Measurements from ENCODE around the gene KHDC4.

The KHDC4 gene

GRCh38 chr1:155888481-155888880, 45.7 kb downstream of the KHDC4 start:
- no peak for TF ChIP-seq CTCF (IDR thresholded peaks at IDR 0.05; ENCODE audit: low read depth, low read length)
- DNase-seq = no peak

GRCh38 chr1:155884982-155885381, 49.2 kb downstream of the KHDC4 start:
- TF ChIP-seq CTCF (IDR thresholded peaks at IDR 0.05; ENCODE audit: low read depth, low read length) = no peak
- Histone ChIP-seq H3K36me3 (peaks cover 28% of the 10 kb centered on the region), H3K27me3 (ENCODE audit: insufficient read depth, low read depth, severe bottlenecking) (no peaks in the 10 kb centered on the region), H3K9me3 (ENCODE audit: severe bottlenecking) (no peaks in the 10 kb centered on the region), H3K4me3 (ENCODE audit: low read depth, low read length) (no peak overlapping the region), H3K27ac (no peak overlapping the region)
- DNase-seq = no peak

More at GRCh38 chr1:155888481-155888880, 45.7 kb downstream of the KHDC4 start:
- H3K4me3 ChIP-seq (ENCODE audit: low read depth, low read length) = no peak overlapping the region
- no peaks in the 10 kb centered on the region for H3K27me3 ChIP-seq (ENCODE audit: insufficient read depth, low read depth, severe bottlenecking)
- no peaks in the 10 kb centered on the region for H3K9me3 ChIP-seq (ENCODE audit: severe bottlenecking)
- H3K27ac ChIP-seq = no peak overlapping the region
- H3K36me3 ChIP-seq = peaks cover 4% of the 10 kb centered on the region

GRCh38 chr1:155884031-155884960, 49.9 kb downstream of the KHDC4 start:
- no peak overlapping the region for H3K27ac ChIP-seq

GRCh38 chr1:155882766-155883165, 51.4 kb downstream of the KHDC4 start:
- no peak for DNase-seq
- Histone ChIP-seq H3K9me3 (ENCODE audit: severe bottlenecking) (no peaks in the 10 kb centered on the region), H3K27me3 (ENCODE audit: insufficient read depth, low read depth, severe bottlenecking) (no peaks in the 10 kb centered on the region), H3K36me3 (peaks cover 28% of the 10 kb centered on the region), H3K27ac (no peak overlapping the region), H3K4me3 (ENCODE audit: low read depth, low read length) (no peak overlapping the region)
- TF ChIP-seq CTCF (IDR thresholded peaks at IDR 0.05; ENCODE audit: low read depth, low read length) = no peak

More at GRCh38 chr1:155884031-155884960, 49.9 kb downstream of the KHDC4 start:
- H3K9me3 ChIP-seq (ENCODE audit: severe bottlenecking) = no peaks in the 10 kb centered on the region
- H3K27me3 ChIP-seq (ENCODE audit: insufficient read depth, low read depth, severe bottlenecking) = no peaks in the 10 kb centered on the region
- no peak for DNase-seq
- no peak overlapping the region for H3K4me3 ChIP-seq (ENCODE audit: low read depth, low read length)
- H3K36me3 ChIP-seq = peaks cover 31% of the 10 kb centered on the region
- TF ChIP-seq CTCF (IDR thresholded peaks at IDR 0.05; ENCODE audit: low read depth, low read length) = no peak

- Histone ChIP-seq H3K27ac (no peak overlapping the region), H3K27me3 (ENCODE audit: insufficient read depth, low read depth, severe bottlenecking) (no peaks in the 10 kb centered on the region), H3K36me3 (peaks cover 27% of the 10 kb centered on the region), H3K4me3 (ENCODE audit: low read depth, low read length) (no peak overlapping the region), H3K9me3 (ENCODE audit: severe bottlenecking) (no peaks in the 10 kb centered on the region)
- no peak for TF ChIP-seq CTCF (IDR thresholded peaks at IDR 0.05; ENCODE audit: low read depth, low read length)
- no peak for DNase-seq
These were observed 52.0 kb downstream of the KHDC4 start for GRCh38 chr1:155882235-155882634.

Data from WERI-Rb-1 (cell line).